Astrocyte (in vitro differentiated cells and primary cell): ENCODE data around the gene XAF1.

Experiments
- EZH2 ChIP-seq: IDR thresholded peaks from 2 replicates; pipeline ENCODE4 v1.6.1; 2012; ENCODE audit warnings: mild to moderate bottlenecking, low read length, inconsistent platforms; ENCODE audit not compliant: insufficient read depth
- TF ChIP-seq, protein P1 (sequence below): IDR thresholded peaks from 2 replicates; pipeline ENCODE4 v1.5.1; 2011; ENCODE audit warnings: low read depth, mild to moderate bottlenecking, inconsistent platforms, low read length, moderate library complexity; ENCODE audit not compliant: insufficient read depth

DNA sequence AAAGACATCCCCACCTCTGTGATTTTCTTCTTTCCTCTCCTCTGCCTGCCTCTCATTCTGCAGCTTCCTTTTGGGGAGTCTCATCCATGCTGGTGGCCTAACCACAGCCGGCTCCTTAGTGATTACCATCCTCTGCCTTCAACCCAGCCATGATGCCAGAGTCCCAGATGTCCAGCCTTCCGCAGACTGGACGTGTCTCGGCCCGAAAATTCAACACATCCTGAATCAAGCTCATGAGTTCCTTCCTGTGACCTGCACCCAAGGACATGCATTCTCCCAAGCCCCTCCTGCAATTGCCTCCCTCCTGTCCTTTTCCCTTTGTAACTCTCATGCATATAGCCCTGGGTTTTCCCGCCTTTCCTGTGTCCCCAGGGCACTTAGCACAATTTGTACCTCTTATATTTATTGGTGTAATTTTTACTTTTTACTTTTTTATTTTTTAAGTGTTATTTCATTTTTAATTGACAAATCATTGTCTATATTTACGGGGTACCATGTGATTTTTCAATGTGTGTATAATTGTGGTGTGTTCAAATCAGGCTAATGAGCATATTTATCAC, 41.5 kb upstream of the XAF1 start:
- TF ChIP-seq, protein P1, sequence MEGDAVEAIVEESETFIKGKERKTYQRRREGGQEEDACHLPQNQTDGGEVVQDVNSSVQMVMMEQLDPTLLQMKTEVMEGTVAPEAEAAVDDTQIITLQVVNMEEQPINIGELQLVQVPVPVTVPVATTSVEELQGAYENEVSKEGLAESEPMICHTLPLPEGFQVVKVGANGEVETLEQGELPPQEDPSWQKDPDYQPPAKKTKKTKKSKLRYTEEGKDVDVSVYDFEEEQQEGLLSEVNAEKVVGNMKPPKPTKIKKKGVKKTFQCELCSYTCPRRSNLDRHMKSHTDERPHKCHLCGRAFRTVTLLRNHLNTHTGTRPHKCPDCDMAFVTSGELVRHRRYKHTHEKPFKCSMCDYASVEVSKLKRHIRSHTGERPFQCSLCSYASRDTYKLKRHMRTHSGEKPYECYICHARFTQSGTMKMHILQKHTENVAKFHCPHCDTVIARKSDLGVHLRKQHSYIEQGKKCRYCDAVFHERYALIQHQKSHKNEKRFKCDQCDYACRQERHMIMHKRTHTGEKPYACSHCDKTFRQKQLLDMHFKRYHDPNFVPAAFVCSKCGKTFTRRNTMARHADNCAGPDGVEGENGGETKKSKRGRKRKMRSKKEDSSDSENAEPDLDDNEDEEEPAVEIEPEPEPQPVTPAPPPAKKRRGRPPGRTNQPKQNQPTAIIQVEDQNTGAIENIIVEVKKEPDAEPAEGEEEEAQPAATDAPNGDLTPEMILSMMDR: no peak
- no peak for TF ChIP-seq EZH2
